ENCODE measurements around the gene CACNA1C.
"Not testable (repeated sequence)": the region's sequence is repeated elsewhere in the genome, so short reads cannot be mapped to it uniquely, and the experiment has no call there.

The CACNA1C gene

GRCh38 chr12:2113119-2113912, 60.5 kb downstream of the CACNA1C start:
- DNase-seq = no peak

GRCh38 chr12:2114071-2114470, 61.3 kb downstream of the CACNA1C start:
- DNase-seq = no peak

GRCh38 chr12:2115101-2115845, 62.5 kb downstream of the CACNA1C start:
- DNase-seq = no peak

- DNase-seq = no peak
Measured at GRCh38 chr12:2117541-2117940, 64.8 kb downstream of the CACNA1C start.

- DNase-seq = no peak
Measured at GRCh38 chr12:2118061-2118460, 65.3 kb downstream of the CACNA1C start.

- no peak for DNase-seq
Measured at GRCh38 chr12:2118481-2119255, 65.9 kb downstream of the CACNA1C start.

- DNase-seq = no peak
Measured at GRCh38 chr12:2119266-2119665, 66.5 kb downstream of the CACNA1C start.

- no peak for DNase-seq
Measured at GRCh38 chr12:2120982-2121758, 68.4 kb downstream of the CACNA1C start.

GRCh38 chr12:2124466-2125023, 71.8 kb downstream of the CACNA1C start:
- no peak for DNase-seq

GRCh38 chr12:2125651-2126522, 73.1 kb downstream of the CACNA1C start:
- no peak for DNase-seq

- DNase-seq = no peak
Measured at GRCh38 chr12:2126676-2127406, 74.1 kb downstream of the CACNA1C start.

- no peak for DNase-seq
Measured at GRCh38 chr12:2129076-2129475, 76.3 kb downstream of the CACNA1C start.

- DNase-seq = not testable (repeated sequence)
Measured at GRCh38 chr12:2135661-2136418, 83.1 kb downstream of the CACNA1C start.

- no peak for DNase-seq
Measured at GRCh38 chr12:2136901-2137300, 84.1 kb downstream of the CACNA1C start.

GRCh38 chr12:2137711-2138110, 84.9 kb downstream of the CACNA1C start:
- DNase-seq = no peak

- no peak for DNase-seq
Measured at GRCh38 chr12:2138294-2138693, 85.5 kb downstream of the CACNA1C start.

GRCh38 chr12:2138871-2139308, 86.1 kb downstream of the CACNA1C start:
- no peak for DNase-seq

- DNase-seq = no peak
Measured at GRCh38 chr12:2139651-2140050, 86.9 kb downstream of the CACNA1C start.

GRCh38 chr12:2140858-2141519, 88.2 kb downstream of the CACNA1C start:
- DNase-seq = no peak

Data from NCI-H510A (cell line).